Stimulated activated CD4-positive, alpha-beta T cell treated with anti-CD3 and anti-CD28 coated beads, Interleukin-2, amount 100 ng/mL, for 24 hours (primary cell): ENCODE results near the gene ITGB6.

Experiments
- DNase-seq, 2 donors: peaks; one replicate each; pipeline ENCODE4 v3.0.0-alpha.2; 2020

ITGB6 gene, protein sequence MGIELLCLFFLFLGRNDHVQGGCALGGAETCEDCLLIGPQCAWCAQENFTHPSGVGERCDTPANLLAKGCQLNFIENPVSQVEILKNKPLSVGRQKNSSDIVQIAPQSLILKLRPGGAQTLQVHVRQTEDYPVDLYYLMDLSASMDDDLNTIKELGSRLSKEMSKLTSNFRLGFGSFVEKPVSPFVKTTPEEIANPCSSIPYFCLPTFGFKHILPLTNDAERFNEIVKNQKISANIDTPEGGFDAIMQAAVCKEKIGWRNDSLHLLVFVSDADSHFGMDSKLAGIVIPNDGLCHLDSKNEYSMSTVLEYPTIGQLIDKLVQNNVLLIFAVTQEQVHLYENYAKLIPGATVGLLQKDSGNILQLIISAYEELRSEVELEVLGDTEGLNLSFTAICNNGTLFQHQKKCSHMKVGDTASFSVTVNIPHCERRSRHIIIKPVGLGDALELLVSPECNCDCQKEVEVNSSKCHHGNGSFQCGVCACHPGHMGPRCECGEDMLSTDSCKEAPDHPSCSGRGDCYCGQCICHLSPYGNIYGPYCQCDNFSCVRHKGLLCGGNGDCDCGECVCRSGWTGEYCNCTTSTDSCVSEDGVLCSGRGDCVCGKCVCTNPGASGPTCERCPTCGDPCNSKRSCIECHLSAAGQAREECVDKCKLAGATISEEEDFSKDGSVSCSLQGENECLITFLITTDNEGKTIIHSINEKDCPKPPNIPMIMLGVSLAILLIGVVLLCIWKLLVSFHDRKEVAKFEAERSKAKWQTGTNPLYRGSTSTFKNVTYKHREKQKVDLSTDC

DNA sequence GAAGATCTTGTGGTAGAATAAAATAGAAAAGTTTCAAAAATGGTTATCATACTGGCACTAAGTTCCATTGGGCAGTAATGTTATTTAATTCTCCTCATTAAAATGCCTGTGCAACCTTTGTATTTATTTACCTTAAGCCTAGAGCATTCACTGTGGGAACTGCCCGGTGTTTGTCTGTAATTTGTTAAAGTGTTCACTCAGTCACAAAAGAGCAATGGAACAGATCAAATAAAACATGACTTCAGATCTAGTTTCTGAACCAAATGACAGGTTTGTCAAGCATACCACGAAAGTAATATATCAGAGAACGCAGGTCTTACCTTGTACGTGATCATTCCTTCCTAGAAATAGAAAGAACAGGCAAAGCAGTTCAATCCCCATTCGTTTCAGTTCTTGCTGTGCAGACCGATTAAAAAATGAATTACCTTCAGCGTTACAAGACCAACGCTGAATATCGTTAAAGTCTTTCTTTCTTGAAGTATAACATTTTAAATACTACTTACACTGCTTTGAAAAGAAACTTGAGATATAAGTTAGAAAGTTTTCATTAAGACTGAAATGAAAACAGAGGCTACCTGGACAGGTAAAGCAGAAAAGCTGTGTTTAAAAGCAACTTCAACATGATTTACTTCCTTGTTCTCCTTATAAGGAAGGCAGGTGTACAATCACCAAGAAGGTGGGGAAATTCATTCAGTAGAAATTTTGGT is at the start of gene ITGB6:
Gene ITGB6 (minus strand): TSS at position 590 of the 707 bp plus-strand sequence. CDS start 209 bp downstream, at position 381.
- DNase-seq, result no peak

DNA sequence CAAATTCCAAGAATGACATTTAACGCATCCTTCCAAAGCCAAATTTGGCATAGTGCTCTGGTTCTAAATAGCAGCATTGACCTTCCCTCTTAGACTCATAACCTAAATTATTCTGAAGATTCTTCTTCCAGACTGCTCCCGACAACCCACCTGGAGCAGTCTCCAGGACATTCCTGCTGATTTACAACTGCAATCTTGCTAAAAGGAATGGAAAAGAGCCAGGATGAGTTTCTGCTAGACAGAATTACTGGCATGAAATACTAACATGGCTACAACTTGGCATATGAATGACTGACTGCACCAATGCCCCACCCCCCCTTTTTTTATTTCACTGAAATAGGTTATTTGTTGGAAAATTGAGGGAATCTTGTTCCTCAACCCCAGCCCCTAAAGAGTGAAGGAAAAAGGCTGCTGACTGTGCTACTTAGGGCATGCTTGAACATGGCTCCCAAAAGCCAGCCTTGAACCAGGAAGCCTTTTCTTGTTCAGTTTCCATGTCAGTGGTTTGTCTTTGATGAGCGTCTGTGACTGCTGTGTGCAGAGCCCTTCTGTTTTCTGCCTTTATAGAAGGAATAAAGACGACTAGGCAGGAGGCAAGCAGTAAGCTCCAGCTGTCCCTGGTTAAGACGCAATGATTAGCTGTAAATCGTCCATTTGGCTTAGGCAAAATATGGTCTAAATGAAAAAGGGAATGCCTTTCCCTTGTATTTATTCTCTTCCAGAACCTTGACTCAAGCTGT is 47.4 kb upstream of the ITGB6 start:
- no peak for DNase-seq

DNA sequence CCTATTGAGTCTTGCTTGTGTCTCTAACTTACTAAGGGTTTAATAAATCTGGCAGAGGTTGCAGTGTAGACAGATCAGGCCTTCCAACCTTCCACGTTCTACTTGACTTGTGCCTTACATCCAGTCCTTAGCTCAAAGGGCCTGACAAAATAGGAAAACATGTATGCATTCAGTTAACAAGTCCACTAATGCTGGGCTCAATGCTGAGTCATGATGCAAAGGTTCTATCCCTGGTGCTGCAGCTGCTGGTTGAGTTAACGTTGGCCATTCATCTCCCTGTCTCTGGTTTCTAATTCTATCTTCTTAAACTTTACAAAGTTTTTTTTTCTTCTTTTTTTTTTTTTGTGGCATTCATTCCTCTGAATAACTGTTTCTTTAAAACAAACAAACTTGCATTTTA is 46.3 kb upstream of the ITGB6 start:
- no peak for DNase-seq

DNA sequence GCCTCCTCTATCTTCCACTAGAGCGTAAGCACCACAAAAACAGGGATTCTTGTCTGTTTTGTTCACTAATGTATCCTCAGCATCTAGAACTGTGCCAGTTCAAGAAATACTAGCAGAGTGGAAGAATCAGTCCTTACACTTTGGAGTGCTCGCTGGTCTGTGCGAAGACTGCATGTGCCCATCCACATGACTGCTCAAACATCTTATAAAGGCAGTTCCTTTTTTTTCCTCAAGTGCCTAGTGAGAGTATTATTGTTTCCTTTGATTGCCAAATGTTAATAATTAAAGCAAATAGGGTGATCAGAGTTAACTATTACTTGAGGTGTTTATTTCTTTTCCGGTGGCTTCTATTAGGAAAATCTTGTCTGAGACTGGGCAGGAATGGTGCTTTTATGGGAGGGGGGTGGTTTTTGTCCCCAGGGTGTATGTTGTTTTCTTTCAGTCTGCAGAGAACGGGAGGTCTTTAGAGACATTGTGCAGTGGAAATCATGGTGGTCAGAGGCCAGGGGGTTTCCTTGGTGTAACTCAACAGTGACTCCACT is 45.6 kb upstream of the ITGB6 start:
- no peak for DNase-seq

DNA sequence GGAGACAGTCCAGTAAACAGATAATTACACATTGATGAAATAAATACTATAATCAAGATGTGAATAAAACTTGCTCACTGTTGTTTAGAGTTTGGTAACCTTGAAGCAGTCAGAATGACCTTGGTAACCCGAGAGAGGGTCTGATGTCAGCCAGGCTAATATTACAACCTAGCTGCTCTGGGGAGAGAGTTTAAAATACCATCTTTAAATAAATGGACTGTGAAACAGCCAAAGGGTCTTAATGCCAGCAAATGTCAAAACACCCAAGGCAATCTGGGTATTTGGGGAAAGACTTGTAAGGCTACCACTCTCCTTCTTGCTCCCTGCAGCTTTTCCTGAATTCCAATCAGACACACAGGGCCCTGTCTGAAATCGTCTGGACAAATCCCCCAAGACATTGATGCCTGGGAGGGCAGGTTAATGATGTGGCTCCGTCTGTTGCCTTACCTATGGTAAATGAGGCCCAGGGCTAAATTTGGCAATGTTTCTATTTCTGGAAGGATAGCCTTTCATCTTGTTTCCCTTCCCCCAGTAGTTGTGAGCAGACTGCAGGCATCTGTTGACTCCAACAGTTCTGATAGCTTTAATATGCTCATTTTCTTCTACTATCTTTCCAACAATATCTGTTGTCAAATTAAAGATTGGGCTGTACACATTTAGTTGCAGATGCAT is 43.0 kb upstream of the ITGB6 start:
- no peak for DNase-seq

DNA sequence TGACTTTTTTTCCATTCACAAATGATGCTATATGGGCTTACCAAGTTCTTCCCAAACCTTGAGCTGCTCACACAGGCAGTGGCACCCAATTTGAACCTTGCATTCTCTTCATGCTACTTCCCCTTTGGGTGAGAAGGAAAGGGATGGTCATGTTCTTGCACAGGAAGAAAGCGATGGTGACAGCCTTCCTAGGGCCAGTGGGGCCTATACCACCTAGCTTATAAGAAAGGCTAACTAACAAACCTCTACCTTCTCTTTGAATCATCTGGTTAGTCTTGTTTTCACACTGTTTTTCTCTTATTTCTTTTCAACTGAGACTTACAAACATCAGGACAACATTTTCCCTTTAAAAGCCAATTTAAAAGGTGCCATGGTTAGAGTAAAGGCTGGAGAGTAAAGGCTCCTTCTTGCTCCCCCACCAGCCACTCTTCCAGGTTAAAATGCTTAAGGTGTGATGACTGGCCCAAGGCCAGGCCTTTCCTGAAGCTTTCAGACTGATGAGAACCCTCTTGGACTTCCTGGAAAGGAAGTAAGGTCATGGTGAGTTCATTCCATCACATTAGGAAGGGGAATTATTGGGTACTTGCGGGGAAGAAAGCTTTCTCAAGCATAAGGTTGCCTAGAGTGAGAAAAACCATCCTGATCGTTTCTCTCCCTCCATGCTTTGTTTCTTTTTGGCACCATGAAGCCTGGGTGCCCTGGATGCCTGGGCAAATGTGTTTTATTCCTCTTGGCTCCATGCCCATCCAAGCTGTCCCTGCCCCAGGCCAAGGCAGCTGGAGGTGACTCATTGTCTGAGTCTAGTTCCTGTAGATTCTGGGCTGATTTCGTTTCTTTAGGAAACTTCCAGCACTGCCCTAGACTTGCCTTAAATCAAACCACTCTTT is 41.4 kb upstream of the ITGB6 start:
- DNase-seq, result no peak

DNA sequence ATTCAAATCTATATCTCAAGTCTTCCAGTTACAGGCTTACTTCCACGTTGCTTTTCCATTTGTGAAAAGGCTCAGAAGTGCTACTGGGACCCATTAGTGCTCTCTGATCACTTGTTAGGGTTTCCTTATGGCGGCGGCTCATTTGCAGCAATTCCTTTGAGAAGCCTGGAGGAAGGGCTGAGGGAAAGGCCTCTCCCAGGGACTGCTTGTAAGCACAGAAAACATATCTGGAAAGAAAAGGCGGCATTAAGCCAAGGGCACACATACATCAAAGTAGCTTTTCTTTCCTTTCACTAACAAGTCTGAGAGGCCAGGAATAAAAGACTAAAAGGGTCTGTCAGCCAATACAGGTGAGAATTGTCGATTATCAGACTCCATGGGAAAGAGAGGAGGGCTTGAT is 39.4 kb upstream of the ITGB6 start:
- no peak for DNase-seq

DNA sequence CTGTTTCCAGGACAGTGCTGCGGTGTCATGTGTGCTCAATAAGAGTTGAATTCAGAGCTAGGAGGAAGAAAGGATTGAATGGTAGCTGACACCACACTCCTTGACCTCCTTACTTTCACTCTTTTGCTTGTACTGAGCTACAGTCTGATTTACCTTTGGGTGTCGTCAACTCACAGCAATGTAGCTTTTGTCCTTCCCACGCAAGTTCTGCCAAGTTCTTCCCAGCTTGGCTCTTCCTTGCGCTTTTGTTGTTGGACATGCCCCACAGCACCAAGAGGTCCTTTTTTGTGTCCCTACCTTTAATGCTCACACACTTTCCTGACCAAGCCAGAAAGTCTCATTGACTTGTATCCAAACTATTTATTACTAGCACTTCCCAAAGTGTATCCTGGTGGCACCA is 38.3 kb upstream of the ITGB6 start:
- no peak for DNase-seq

DNA sequence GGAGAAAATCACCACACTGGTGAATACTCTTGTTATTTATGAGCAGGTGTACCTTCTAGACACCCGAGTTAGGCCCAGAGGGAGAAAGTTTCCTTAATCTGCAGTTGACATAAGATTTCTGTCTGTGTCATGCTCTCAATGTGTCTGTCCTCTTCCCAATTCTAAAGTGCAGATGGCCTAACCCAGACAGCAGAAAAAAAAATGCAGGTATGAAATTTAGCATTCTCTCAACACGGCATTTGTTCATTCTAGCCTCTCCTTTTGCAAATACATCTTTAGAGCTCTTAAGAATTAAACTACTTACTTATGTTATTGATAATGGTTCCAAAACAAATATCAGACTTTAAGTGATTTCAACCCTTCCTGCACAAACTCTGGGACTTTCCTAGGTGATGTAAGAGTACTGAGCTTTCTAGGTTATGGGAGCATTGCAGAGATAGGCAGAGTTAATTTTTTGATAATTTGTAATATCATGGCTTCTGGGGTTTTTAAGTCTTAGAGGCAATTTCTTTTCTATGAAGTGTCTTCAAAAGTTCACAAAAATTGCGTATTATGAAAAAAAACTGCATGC is 32.9 kb upstream of the ITGB6 start:
- DNase-seq, result no peak

DNA sequence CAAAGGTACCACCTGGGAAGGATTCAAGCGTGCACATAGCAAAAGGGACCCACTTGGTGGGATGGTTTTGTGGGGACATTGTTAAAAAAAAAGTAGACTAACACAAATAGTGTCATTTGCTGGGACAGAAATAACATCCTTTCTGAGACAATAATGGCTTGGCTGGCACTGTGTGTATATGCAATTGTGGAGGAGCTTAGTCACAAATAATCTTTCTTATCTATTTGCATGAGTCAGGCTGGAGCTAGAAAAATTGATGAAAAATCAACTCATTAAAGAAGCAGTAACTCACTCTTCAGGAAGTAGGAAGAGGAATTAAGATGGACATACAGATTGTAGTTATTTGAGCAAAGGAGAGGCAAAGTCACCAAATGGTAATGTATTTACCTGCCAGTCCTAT is 29.5 kb upstream of the ITGB6 start:
- DNase-seq, result no peak

DNA sequence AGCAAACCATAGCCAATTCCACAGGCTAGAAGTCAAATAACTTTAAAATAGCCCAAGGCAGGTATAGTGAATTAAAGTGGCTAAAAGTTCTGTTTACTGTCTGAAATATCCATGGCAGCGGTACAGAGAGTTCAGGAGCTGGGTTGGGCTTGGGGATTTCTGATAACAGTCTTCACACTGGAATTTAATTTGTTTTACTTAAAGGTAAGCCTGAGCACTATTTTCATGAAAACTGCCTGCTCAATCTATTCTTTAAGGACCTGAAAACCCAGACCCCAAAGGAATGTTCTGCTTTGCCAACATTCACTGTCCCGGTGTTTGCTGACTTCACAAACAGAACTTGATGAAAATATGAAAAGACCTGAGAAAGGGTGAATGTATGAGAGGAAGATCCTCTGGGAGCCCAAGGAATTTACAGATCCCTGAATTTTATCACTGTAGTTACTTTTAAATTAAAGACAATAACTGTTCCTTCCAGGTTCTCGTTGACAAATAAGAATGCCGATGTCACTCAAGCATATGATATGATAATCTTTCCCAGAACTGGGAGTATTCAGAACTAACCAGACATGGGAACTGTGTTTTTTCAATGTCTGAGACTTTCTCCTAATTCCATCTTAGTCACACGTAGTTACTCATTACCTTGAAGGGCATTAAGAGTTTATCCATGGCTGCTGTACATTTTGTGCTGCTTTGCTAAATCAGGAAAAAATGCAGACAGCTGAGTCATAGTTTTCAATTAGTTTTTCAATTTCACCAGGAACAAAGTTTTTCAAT is 28.3 kb upstream of the ITGB6 start:
- no peak for DNase-seq

DNA sequence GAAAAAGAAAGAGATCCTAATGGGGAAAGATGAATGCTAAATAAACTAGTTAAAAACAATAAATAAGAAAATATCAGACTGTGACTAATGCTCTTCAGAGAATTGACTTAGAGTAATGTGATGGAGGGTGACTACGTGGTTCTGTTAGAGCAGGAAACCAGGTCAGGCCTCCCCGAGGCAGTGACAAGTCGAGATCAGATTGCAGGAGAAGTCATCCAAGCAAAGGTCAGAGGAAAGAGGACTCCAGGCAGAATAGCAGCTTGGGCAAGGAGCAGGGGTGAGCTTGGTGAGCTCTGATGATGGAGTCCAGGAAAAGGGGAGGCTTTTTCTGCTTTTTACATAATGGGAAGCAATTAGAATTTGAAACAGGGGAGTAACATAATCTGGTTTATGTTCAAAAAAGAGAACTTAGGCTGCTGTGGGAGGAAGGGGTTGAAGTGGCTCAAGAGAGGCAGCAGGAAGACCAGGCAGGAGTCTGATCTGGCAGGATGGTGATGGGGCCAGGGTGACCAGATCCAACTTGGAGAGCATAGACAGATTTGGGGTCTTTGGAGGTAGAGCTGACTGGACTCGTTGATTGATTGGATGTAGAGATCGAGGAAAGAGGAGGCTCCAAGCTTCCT is 27.3 kb upstream of the ITGB6 start:
- DNase-seq, result no peak

DNA sequence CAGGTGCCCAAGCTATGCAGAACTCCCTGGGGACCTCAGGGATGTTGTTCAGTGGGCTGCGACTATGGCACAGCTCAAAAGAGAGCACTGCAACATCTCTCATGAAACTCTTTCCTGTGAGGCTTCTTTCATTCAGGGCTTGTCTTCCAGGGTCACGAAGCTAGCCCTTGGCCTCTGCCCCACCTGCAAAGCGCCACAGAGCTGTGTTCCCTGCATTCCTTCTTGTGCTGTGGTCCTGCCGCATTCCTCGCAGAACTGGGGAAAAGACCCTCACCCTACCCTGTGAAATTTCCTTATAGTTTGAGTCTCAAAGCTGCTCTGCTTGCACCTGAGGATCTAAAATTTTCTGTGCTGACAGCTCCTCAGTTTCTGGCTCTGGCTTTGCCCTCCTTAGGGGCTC is 26.3 kb upstream of the ITGB6 start:
- DNase-seq, result no peak

DNA sequence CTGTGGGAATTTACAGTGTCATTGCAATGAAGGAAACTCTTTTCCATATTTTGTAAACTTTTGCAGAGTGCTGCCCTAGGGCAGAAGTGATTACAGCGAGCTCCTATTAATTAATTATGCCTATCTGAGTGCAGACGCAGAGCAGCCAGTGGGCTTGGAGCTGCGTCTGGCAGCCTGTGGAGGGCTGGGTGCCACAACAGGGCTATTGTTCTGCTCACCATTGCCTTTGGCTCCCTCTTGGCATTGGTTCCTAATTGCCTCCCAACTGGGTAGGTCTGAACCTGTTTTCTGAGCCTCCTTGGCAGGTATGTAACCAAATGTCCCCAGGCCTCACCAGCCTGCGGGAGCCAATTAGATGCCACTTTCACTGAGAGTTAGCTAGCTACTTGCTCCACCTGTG is 25.6 kb upstream of the ITGB6 start:
- DNase-seq, result no peak

DNA sequence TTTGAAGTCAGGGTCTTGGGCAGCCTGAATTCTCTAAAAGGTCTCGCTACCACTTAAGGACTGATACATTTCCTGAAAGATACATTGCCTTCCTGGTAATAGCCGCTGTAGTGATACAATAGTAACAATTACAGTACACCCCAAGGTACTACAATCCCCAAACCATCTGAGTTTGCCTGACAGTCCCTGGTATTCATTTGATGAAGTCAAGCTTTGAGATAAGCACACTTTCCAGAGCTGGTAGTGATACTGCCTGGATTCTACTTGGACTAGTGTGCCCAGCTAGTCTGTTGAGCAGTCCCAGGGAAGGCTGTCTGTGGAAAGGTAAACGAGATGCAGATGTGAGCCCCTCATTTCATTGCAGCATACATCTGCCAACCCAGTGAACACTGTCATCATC is 24.4 kb upstream of the ITGB6 start:
- no peak for DNase-seq

DNA sequence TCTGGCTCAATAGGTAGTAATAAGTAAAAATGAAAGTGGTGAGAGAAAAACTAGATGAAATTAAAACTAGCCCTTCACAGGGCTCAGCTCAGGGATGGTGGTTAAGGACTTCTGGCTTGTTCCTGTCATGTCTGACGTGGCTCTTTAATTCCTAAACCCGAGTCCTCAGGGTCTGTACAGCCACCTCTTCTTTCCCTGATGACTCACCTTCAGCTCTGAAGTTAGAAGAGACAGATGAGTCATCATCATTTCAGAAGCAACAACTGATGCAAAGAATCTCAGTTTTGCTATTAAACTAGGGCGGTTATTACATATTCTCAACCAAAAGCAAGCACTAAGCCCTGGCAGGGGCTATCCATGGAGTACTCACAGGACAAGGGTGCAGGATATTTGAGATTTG is 24.0 kb upstream of the ITGB6 start:
- DNase-seq, result peak; percentile 35 to 46

DNA sequence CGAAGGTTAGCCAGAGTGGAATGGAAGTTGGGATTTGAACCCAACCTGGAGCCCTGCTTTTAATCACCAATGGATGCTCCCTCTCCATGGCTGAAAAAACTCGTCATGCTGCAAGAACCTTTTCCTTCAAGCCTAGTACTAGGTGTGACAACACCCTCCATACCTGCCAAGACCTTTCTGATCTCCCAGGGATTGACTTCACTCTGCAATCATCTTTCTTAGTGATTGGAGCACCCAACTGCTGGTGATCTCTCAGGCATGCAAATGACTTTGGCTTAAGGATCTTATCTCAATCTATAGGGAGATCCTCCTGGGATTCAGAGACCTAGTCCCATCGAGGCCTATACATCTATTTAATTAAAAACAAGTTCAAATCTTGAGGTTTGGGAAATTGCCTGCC is 23.5 kb upstream of the ITGB6 start:
- DNase-seq, result no peak

DNA sequence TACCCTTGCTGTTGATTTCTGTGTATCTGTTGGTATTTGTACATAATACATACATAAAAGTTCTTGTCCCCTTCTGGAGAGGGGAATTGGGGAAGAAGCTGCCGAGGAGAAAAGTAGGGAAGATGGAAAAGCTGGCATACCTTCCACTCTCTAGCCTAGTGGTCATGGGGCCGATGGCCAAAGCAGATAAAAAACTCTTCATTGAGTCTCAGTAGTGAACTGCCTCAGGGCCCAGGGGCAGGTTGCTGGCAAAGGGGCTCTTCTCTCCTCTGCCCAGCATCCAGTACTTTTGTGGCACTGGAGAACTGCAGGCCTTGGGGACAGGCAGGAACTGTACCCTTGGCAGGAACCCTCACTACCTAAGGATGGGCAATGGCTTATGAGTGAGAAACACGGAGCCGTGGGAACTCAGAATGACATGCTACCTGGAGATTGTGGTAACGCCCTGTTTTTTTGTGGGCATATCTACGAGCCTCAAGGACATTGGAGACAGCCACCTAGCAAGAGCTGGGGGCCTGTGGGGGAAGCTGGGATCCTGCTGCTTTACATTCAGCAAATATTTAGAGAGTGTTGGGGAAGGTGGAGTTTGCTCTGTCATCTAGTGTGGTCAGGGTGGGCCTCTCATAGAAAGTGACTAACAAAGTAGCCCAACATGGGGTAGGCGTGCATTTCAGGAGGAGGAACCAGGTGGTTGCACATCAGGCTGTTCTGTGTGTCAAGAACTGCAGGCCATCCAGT is 22.6 kb upstream of the ITGB6 start:
- DNase-seq, result no peak
